K562 (cell line): Measurements from ENCODE around the gene PPM1N. TPM values are rescaled to one million over a fixed set of nuclear protein-coding genes. Genes with fewer than 3 reads are reported as not detected.

Experiments
- ASH1L ChIP-seq: fragments of 450-650 bp; IDR thresholded peaks from 2 replicates; pipeline ENCODE4 v1.6.1; 2018; ENCODE audit warnings: borderline replicate concordance, mild to moderate bottlenecking, low read depth; ENCODE audit not compliant: partially characterized antibody
- CHCHD3 ChIP-seq: fragments of 250-450 bp; sonication (Bioruptor Pico); IDR thresholded peaks from 2 replicates; pipeline ENCODE4 v2.1.2; 2022; ENCODE audit warnings: mild to moderate bottlenecking
- HDAC3 ChIP-seq: fragments of 450-650 bp; IDR thresholded peaks from 2 replicates; pipeline ENCODE4 v1.6.1; 2018; ENCODE audit warnings: borderline replicate concordance, mild to moderate bottlenecking, moderate library complexity; ENCODE audit not compliant: partially characterized antibody
- U2AF2 ChIP-seq: fragments of 200-400 bp; formaldehyde crosslinking; optimal IDR thresholded peaks from 2 replicates; pipeline ENCODE3; 2017; ENCODE audit warnings: low read depth, mild to moderate bottlenecking, low read length
- ZBTB11 ChIP-seq, 3 experiments: fragments of 200-800 bp in 1 of 3; fragments of 250-450 bp in 1 of 3; fragments of 450-650 bp in 1 of 3; sonication (Bioruptor Pico) in 1 of 3; sonication (Bioruptor generic) in 1 of 3; formaldehyde crosslinking in 1 of 3; IDR thresholded peaks; 2 replicates each; pipeline versions ENCODE4 v1.6.1 to v1.8.0; 2016 to 2022; ENCODE audit warnings: mild to moderate bottlenecking in 2 of 3, missing genetic modification characterization in 2 of 3, missing compliant biosample characterization in 1 of 3, moderate library complexity in 1 of 3
- ZNF407 ChIP-seq: fragments of 450-650 bp; IDR thresholded peaks from 2 replicates; pipeline ENCODE4 v1.6.1; 2016; ENCODE audit warnings: low read depth
- ZNF592 ChIP-seq: fragments of 450-650 bp; IDR thresholded peaks from 2 replicates; pipeline ENCODE4 v1.6.1; 2017; ENCODE audit warnings: antibody characterized with exemption, mild to moderate bottlenecking
- polyA plus RNA-seq, 8 experiments: library from polyadenylated mRNA; depleted of rRNA in 4 of 8; stranded (reverse) in 5 of 8; unstranded in 3 of 8; fragments of >200 nt; fragmentation: Nextera tagmentation in 2 of 8; fragmentation: Illumina TruSeq in 1 of 8; extraction: Ambion mirVana in 2 of 8; extraction: Trizol in 1 of 8; gene quantifications; 2 replicates each; pipeline versions ENCODE4 v1.2.1 to v1.2.3, GENCODE V29; 2011 to 2014; ENCODE audit warnings: inconsistent platforms in 1 of 8, missing spikeins in 1 of 8
- total RNA-seq, 7 experiments: library from RNA; depleted of rRNA in 6 of 7; stranded (reverse); fragments of >200 nt in 6 of 7; fragmentation: Illumina TruSeq in 2 of 7; extraction: Trizol in 2 of 7; gene quantifications; 2 replicates each; pipeline versions ENCODE4 v1.2.1 to v1.2.3, GENCODE V29; 2011 to 2021; ENCODE audit warnings: low replicate concordance in 1 of 7

PPM1N gene
- total and polyA plus RNA-seq, 9 of the 15 experiments (the other 6 are each of a cell fraction or from before 2014, with no cell fraction given), result 4.5 to 15.6 (median 8.7) TPM

GRCh38 chr19:45492627-45493470, 5.4 kb upstream of the PPM1N start (continued):
- TF ChIP-seq ZBTB11 (CRISPR knock-in tag; IDR thresholded peaks at IDR 0.05), result peak in 1 of 3 experiments; percentile 78; a peak in 2 of 6 replicates
- no peak for TF ChIP-seq ASH1L
- TF ChIP-seq ZNF407, result no peak
- no peak for TF ChIP-seq U2AF2
- no peak for TF ChIP-seq HDAC3
- TF ChIP-seq CHCHD3 (CRISPR knock-in tag), result no peak
- TF ChIP-seq ZNF592, result no peak
